ENCODE data around the gene RIT2.

DNA sequence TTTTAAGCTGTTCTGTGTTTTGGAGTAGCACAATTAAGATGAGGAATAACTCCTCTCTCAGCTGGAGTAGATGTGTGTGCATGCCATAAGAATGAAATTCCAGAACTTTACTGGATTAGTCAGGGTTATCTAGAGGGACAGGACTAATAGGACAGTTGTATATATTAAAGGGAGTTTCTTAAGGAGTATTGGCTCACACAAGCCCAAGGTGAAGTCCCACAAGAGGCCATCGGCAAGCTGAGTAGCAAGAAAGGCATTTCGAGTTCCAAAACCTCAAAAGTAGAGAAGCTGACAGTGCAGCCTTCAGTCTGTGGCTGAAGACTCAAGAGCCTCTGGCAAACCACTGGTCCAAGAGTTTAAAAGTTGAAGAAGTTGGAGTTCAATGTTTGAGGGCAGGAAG lies 113.7 kb downstream of the RIT2 start:
- TF ChIP-seq, protein P1, sequence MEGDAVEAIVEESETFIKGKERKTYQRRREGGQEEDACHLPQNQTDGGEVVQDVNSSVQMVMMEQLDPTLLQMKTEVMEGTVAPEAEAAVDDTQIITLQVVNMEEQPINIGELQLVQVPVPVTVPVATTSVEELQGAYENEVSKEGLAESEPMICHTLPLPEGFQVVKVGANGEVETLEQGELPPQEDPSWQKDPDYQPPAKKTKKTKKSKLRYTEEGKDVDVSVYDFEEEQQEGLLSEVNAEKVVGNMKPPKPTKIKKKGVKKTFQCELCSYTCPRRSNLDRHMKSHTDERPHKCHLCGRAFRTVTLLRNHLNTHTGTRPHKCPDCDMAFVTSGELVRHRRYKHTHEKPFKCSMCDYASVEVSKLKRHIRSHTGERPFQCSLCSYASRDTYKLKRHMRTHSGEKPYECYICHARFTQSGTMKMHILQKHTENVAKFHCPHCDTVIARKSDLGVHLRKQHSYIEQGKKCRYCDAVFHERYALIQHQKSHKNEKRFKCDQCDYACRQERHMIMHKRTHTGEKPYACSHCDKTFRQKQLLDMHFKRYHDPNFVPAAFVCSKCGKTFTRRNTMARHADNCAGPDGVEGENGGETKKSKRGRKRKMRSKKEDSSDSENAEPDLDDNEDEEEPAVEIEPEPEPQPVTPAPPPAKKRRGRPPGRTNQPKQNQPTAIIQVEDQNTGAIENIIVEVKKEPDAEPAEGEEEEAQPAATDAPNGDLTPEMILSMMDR (IDR thresholded peaks at IDR 0.05; ENCODE audit: poor library complexity, severe bottlenecking): no peak
- TF ChIP-seq RAD21 (conservative IDR thresholded peaks at IDR 0.05) (no peak), SMC3 (conservative IDR thresholded peaks at IDR 0.05; ENCODE audit: poor library complexity) (no peak), EZH2 (IDR thresholded peaks at IDR 0.05; ENCODE audit: borderline replicate concordance, insufficient read depth, low read length, poor library complexity, severe bottlenecking) (no peak), POLR2AphosphoS5 (IDR thresholded peaks at IDR 0.05) (no peak)
- TF ChIP-seq, protein P2, sequence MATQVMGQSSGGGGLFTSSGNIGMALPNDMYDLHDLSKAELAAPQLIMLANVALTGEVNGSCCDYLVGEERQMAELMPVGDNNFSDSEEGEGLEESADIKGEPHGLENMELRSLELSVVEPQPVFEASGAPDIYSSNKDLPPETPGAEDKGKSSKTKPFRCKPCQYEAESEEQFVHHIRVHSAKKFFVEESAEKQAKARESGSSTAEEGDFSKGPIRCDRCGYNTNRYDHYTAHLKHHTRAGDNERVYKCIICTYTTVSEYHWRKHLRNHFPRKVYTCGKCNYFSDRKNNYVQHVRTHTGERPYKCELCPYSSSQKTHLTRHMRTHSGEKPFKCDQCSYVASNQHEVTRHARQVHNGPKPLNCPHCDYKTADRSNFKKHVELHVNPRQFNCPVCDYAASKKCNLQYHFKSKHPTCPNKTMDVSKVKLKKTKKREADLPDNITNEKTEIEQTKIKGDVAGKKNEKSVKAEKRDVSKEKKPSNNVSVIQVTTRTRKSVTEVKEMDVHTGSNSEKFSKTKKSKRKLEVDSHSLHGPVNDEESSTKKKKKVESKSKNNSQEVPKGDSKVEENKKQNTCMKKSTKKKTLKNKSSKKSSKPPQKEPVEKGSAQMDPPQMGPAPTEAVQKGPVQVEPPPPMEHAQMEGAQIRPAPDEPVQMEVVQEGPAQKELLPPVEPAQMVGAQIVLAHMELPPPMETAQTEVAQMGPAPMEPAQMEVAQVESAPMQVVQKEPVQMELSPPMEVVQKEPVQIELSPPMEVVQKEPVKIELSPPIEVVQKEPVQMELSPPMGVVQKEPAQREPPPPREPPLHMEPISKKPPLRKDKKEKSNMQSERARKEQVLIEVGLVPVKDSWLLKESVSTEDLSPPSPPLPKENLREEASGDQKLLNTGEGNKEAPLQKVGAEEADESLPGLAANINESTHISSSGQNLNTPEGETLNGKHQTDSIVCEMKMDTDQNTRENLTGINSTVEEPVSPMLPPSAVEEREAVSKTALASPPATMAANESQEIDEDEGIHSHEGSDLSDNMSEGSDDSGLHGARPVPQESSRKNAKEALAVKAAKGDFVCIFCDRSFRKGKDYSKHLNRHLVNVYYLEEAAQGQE (IDR thresholded peaks at IDR 0.05; ENCODE audit: borderline replicate concordance): no peak
